A673 (cell line): ENCODE data around the gene SLC22A13. TPM values are rescaled to one million over a fixed set of nuclear protein-coding genes. Genes with fewer than 3 reads are reported as not detected.
"Not testable (repeated sequence)": the region's sequence is repeated elsewhere in the genome, so short reads cannot be mapped to it uniquely, and the experiment has no call there.

Experiments
- BruUV-seq: library from RNA; stranded (reverse); fragments of 400-500 nt; replicated peaks from 2 replicates; lab custom pipeline; 2021; lab: Mats Ljungman, UMichigan
- CTCF ChIA-PET: fragments of 300-600 bp; sonication (Branson Sonifier 250); formaldehyde crosslinking; loops from one replicate; lab custom pipeline; 2022; ENCODE audit warnings: antibody characterized with exemption; lab: Charles Lee
- POLR2A ChIA-PET: fragments of 300-600 bp; sonication (Branson Sonifier 250); formaldehyde crosslinking; loops from one replicate; lab custom pipeline; 2022; ENCODE audit warnings: antibody characterized with exemption; ENCODE audit not compliant: low non-redundant PET; lab: Charles Lee
- DNase-seq: peaks from one replicate; pipeline ENCODE4 v3.0.0-alpha.2; 2015; ENCODE audit warnings: low spot score
- H3K27ac ChIP-seq: fragments of 200-600 bp; sonication (generic); 2 replicates; pipeline ENCODE4 v1.5.1; 2016; ENCODE audit warnings: mixed run types, low read depth, mild to moderate bottlenecking, mixed read lengths, antibody characterized with exemption, low read length; ENCODE audit not compliant: poor library complexity, severe bottlenecking
- H3K27me3 ChIP-seq: fragments of 200-600 bp; sonication (generic); replicated peaks from 2 replicates; pipeline ENCODE4 v1.6.1; 2017; ENCODE audit warnings: mixed run types, low read depth, mild to moderate bottlenecking, mixed read lengths, antibody characterized with exemption, low read length; ENCODE audit not compliant: insufficient read depth, poor library complexity
- H3K36me3 ChIP-seq: fragments of 200-600 bp; sonication (generic); 2 replicates; pipeline ENCODE4 v1.6.1; 2016; ENCODE audit warnings: mixed run types, mild to moderate bottlenecking, mixed read lengths, antibody characterized with exemption, low read length; ENCODE audit not compliant: insufficient read depth, poor library complexity, severe bottlenecking
- H3K4me1 ChIP-seq: fragments of 200-600 bp; sonication (generic); 2 replicates; pipeline ENCODE4 v1.6.1; 2017; ENCODE audit warnings: mixed run types, mild to moderate bottlenecking, mixed read lengths, antibody characterized with exemption, low read length; ENCODE audit not compliant: insufficient read depth, poor library complexity, severe bottlenecking
- H3K4me3 ChIP-seq: fragments of 200-600 bp; sonication (generic); 2 replicates; pipeline ENCODE4 v1.5.1; 2016; ENCODE audit warnings: low read depth, mixed run types, mild to moderate bottlenecking, mixed read lengths, low read length; ENCODE audit not compliant: poor library complexity, severe bottlenecking
- H3K9me3 ChIP-seq: fragments of 200-600 bp; sonication (generic); 2 replicates; pipeline ENCODE4 v1.6.1; 2016; ENCODE audit warnings: mixed run types, low read depth, mild to moderate bottlenecking, mixed read lengths, antibody characterized with exemption, low read length; ENCODE audit not compliant: poor library complexity, severe bottlenecking
- EZH2 ChIP-seq: fragments of 200-600 bp; sonication (generic); IDR thresholded peaks from 2 replicates; pipeline ENCODE4 v1.6.1; 2017; ENCODE audit warnings: borderline replicate concordance, low read depth, mild to moderate bottlenecking, mixed read lengths, antibody characterized with exemption, low read length; ENCODE audit not compliant: poor library complexity, severe bottlenecking
- intact Hi-C: fragments of 100-400 bp; cut with micrococcal nuclease; formaldehyde crosslinking; loops from one replicate; pipeline ENCODE4 v1.10.0; 2022; ENCODE audit not compliant: unreplicated experiment
- total RNA-seq: library from RNA; stranded (reverse); gene quantifications from 2 replicates; pipeline ENCODE4 v1.2.3, GENCODE V29; 2021
- TF ChIP-seq, protein P1 (sequence below): fragments of 300-800, 200-600 bp; sonication (generic); conservative IDR thresholded peaks from 2 replicates; pipeline ENCODE4 v1.5.1; 2017; ENCODE audit warnings: low read depth, mild to moderate bottlenecking, antibody characterized with exemption, low read length, moderate library complexity, mixed read lengths

SLC22A13 gene
- total RNA-seq, 1 experiment from 2014 or later = 1.1 TPM

DNA sequence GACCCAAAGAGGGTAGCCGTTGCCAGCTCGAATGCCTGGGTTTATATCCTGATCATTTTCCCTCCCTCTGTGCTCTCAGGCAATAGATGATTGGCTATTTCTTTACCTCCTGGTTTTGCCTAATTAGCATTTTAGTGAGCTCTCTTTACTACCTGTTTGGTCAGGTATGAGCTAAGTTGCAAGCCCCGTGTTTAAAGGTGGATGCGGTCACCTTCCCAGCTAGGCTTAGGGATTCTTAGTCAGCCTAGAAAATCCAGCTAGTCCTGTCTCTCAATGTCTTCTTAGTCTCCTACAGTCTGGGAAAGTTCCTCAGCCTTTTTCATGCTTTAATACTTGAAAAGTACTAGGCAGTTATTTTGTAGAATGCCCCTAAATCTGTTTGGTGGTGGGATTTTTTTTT is 31.4 kb downstream of the SLC22A13 start:
- BruUV-seq, intact Hi-C loops: not testable (repeated sequence)

DNA sequence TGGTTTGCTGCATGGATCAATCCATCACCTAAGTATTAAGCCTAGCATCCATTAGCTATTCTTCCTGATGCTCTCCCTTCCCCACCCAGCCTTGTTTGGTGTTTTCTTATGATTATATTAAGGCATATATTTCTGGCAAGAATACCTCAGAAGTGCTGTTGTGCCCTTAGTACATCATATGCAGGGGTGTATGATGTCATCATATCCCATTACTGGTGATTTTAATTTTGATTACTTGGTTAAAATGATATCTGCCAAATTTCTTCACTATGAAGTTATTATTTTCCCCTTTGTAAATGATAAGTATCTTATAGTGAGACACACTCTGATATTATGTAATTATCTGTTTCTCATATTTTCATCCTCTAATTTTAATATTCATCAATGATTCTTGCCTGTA is 31.9 kb downstream of the SLC22A13 start:
- TF ChIP-seq EZH2 = no peak
- TF ChIP-seq, protein P1, sequence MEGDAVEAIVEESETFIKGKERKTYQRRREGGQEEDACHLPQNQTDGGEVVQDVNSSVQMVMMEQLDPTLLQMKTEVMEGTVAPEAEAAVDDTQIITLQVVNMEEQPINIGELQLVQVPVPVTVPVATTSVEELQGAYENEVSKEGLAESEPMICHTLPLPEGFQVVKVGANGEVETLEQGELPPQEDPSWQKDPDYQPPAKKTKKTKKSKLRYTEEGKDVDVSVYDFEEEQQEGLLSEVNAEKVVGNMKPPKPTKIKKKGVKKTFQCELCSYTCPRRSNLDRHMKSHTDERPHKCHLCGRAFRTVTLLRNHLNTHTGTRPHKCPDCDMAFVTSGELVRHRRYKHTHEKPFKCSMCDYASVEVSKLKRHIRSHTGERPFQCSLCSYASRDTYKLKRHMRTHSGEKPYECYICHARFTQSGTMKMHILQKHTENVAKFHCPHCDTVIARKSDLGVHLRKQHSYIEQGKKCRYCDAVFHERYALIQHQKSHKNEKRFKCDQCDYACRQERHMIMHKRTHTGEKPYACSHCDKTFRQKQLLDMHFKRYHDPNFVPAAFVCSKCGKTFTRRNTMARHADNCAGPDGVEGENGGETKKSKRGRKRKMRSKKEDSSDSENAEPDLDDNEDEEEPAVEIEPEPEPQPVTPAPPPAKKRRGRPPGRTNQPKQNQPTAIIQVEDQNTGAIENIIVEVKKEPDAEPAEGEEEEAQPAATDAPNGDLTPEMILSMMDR = no peak
- Histone ChIP-seq H3K27ac (no peak overlapping the region), H3K9me3 (no peaks in the 10 kb centered on the region), H3K4me1 (no peaks in the 10 kb centered on the region), H3K27me3 (no peaks in the 10 kb centered on the region), H3K4me3 (no peak overlapping the region), H3K36me3 (no peaks in the 10 kb centered on the region)
- DNase-seq = no peak
- BruUV-seq = no TSS peak
- intact Hi-C loops = no loop called here
- ChIA-PET CTCF (interaction anchor here (0.6 to 1.2 kb wide), 2 partner anchors 15 to 37 kb away, joined by 3 read pairs; no protein-coding TSS in a partner anchor), POLR2A (no interaction called here)

More for the DNA sequence above, 31.4 kb downstream of the SLC22A13 start:
- DNase-seq, CTCF ChIA-PET, H3K9me3 ChIP-seq, H3K4me1 ChIP-seq, POLR2A ChIA-PET, H3K36me3 ChIP-seq, H3K27ac ChIP-seq, H3K27me3 ChIP-seq, H3K4me3 ChIP-seq: not testable (repeated sequence)

DNA sequence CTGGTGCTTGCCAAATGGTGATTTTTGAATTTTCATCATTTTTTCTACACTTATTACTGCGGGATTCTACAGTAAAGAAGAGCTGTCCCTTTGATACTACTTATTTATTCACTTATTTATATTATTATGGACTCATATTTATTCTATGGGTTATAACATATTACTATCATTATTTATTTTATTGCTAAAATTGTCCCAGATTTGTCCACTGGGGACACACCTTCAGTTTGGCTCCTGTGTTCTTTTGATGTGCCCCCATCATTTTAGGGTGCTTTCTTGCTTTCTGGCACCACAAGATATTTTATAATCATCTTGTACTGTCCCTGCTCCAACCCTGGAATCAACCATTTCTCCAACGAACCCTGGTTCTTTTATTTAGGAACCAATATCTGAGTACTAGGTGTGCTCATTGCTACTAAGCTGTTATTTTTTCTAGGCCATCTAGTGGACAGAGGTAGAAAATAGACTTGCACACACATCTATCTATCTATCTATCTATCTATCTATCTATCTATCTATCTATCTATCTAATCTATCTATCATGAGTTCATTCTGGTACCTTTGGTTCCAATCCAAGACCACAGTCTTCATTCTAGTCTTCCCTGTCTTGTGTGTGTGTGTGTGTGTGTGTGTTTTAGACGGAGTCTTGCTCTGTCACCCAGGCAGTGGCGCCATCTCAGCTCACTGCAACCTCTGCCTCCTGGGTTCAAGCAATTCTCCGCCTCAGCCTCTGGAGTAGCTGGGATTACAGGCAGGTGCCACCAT is 32.5 kb downstream of the SLC22A13 start:
- Histone ChIP-seq H3K9me3 (no peaks in the 10 kb centered on the region), H3K27ac (no peak overlapping the region), H3K36me3 (no peaks in the 10 kb centered on the region), H3K4me1 (no peaks in the 10 kb centered on the region), H3K27me3 (no peaks in the 10 kb centered on the region), H3K4me3 (no peak overlapping the region)
- CTCF ChIA-PET = interaction anchor here (0.6 to 1.2 kb wide), 3 partner anchors 15 to 142 kb away, joined by 3 read pairs; no protein-coding TSS in a partner anchor
- peak; percentile 4 for DNase-seq
- TF ChIP-seq, protein P1 = peak; percentile 50; the same call in 1 of the 2 replicates
- TF ChIP-seq EZH2 = no peak
- BruUV-seq = no TSS peak
- intact Hi-C loops = no loop called here
- POLR2A ChIA-PET = no interaction called here

GRCh38 chr3:38306941-38307340 is 41.3 kb downstream of the SLC22A13 start:
- TF ChIP-seq, protein P1 = no peak
- no peak for TF ChIP-seq EZH2
- H3K4me3 ChIP-seq = no peak overlapping the region
- intact Hi-C loops = no loop called here
- POLR2A ChIA-PET = no interaction called here
- no peaks in the 10 kb centered on the region for H3K4me1 ChIP-seq
- H3K27ac ChIP-seq = no peak overlapping the region
- no peak for DNase-seq
- no peaks in the 10 kb centered on the region for H3K36me3 ChIP-seq
- no TSS peak for BruUV-seq
- CTCF ChIA-PET = no interaction called here
- no peaks in the 10 kb centered on the region for H3K27me3 ChIP-seq
- H3K9me3 ChIP-seq = no peaks in the 10 kb centered on the region
